Measurements from ENCODE around the gene ISLR.

ISLR gene

DNA sequence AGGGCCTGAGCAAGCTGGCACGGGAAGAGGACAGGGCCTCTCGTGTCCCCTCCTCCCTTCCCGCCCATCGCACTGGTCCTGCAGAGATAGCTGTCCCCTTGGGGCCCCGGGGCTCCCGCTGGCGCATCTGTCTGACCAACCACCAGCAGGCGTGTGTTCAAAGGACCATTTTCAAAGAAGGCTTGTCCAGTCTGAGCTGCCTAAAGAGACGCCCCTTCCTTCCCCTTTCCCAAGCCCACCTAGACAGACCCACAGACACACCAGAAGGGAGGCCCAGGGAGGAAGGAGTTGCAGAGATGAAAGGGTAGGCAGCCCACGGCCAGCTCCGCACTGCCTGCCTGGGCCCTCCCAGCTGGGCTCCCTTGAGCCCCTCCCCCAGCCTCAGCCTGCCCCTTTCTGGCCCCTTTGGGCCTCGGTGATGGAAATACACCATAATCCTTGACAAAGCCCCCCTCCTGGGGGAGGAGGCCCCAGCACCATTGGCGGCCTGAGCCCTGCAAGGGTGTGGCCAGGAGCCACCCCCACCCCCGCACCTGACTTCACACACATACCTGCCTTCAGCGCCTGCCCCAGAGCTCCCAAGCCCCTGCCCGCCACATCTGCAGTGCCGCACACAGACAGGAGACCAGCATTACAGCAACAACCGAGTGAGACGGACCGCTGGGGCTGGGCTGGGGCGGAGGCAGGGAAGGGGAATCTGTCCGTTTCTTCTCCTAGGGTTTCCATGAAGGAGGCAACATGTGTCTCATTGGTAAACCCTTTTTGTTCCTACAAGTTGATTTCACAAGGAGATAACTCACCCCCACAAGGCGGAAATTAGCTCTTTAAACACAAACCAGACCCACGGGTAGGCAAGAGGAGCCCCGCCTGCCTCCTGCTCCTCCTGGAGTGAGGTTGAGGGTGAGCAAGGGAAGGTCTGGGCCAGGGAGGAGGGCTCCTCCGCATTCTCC lies 29.2 kb downstream of the ISLR start, which contains the start of gene STRA6:
Gene STRA6, minus strand, starts transcription at position 336 of the 950 bp plus-strand sequence. CDS start 520 bp downstream, outside the sequence.
- DNase-seq (ENCODE audit: low read depth) = no peak
- no peak within 1 kb of the TSS for H3K4me3 ChIP-seq (ENCODE audit: low read depth, low read length)
- TF ChIP-seq, protein P1, sequence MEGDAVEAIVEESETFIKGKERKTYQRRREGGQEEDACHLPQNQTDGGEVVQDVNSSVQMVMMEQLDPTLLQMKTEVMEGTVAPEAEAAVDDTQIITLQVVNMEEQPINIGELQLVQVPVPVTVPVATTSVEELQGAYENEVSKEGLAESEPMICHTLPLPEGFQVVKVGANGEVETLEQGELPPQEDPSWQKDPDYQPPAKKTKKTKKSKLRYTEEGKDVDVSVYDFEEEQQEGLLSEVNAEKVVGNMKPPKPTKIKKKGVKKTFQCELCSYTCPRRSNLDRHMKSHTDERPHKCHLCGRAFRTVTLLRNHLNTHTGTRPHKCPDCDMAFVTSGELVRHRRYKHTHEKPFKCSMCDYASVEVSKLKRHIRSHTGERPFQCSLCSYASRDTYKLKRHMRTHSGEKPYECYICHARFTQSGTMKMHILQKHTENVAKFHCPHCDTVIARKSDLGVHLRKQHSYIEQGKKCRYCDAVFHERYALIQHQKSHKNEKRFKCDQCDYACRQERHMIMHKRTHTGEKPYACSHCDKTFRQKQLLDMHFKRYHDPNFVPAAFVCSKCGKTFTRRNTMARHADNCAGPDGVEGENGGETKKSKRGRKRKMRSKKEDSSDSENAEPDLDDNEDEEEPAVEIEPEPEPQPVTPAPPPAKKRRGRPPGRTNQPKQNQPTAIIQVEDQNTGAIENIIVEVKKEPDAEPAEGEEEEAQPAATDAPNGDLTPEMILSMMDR (IDR thresholded peaks at IDR 0.05; ENCODE audit: control insufficient read depth, extremely low read depth, insufficient read depth) = no peak

DNA sequence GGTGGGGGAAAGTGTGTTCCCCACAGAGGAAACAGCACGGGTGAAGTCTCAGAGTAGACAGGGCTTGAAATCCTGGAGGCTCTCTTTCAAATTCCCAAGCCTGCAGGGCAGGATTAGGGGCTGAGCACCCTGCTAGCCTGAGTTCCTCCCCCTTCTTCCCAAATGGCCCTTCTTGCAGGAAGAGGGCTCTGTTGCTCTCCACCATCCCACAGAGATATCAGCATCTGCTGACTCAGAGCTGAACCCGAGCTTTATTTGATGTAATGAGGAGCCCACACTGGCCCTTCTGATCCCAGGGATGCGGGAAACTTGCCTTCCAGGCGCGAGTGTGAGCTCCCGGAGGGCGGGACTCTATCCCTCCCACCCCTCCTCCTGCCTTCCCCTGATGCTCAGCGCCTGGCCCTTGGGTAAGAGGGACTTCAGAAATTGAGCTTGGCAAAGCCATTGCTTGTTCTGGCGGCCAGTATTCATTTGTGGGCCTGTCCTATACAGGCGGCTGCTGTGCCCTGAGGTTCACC lies 30.5 kb downstream of the ISLR start:
- no peak for DNase-seq (ENCODE audit: low read depth)
- H3K4me3 ChIP-seq (ENCODE audit: low read depth, low read length) = no peak overlapping the region
- TF ChIP-seq, protein P1 (IDR thresholded peaks at IDR 0.05; ENCODE audit: control insufficient read depth, extremely low read depth, insufficient read depth) = no peak

DNA sequence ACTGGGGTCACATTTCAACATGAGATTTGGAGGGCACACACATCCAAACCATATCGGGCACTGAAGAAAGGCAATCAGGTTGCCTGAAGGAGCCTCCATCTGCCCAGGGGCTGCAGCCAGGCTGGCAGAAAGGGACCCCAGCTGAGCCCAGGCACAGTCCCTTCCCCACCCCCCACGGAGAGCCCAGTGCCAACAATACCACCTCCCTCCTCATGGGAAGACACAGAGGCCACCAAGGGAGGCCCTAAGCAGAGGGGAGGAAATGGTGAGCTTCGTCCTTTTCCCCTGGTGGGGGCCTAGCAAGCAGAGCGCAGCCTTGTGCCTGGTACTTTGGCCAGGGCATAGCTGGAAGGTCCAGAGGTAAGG lies 32.1 kb downstream of the ISLR start:
- TF ChIP-seq, protein P1 (IDR thresholded peaks at IDR 0.05; ENCODE audit: control insufficient read depth, extremely low read depth, insufficient read depth) = no peak
- H3K4me3 ChIP-seq (ENCODE audit: low read depth, low read length) = no peak overlapping the region
- DNase-seq (ENCODE audit: low read depth) = no peak

DNA sequence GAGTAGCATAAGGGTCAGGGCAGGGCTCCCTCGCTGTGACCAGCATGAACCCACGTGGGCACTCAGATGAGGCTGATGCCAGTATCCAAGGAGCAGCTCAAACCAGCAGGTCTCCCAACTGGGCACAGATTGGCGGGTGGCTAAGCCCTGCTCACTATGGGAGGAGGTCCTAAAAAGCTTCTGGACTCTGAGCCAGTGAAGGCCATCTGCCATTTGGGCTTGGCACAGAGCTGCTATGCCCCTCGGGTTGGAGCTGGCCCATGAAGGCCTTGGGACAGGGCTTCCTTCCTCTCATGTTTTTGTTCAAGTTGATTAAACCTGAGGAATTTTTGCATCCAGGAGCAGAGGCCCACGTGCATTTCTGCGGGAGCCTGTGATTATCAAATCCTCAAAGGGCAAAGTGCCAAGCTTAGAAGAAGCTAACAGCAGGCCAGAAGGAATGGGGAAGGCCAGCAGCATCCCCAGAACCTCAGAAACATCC lies 33.3 kb downstream of the ISLR start:
- no peak overlapping the region for H3K4me3 ChIP-seq (ENCODE audit: low read depth, low read length)
- no peak for DNase-seq (ENCODE audit: low read depth)
- TF ChIP-seq, protein P1 (IDR thresholded peaks at IDR 0.05; ENCODE audit: control insufficient read depth, extremely low read depth, insufficient read depth) = no peak

DNA sequence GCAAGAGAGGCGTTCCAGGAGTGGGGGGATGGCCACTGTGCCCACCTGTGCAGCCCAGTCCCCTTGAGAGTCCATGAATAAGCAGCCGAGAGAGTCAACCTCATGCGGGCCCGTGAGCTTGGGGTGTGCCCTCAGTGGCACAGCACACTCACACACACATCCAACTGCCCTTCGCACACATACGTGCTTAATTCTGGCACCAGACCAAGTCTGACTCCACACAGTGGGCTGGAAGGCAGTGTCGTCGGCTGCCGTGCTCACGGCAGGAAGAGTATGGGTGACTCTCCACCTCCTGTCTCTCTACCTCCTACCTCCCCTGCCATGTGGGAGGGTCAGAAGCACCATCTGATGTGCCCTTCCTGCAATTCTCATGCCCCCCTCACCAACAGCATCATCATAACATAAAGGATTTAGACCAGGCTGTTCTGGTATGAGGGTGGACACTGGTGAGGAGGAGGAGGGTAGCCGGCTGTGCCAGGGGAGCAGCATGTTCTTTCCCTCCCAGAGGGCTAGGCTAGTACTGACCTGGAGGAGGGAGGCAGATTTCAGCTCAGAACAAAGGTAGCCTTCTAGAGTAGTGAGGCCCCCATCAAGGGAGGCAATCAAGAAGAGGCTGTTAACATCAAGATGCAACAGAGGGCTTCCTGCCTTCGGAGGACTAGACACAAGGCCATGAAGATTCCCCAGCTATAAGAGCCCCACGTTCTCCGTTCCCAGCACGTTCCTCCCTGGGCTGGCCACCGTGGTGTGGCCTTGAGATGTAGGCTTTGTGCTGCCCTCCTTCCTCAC lies 34.3 kb downstream of the ISLR start:
- DNase-seq (ENCODE audit: low read depth) = no peak
- TF ChIP-seq, protein P1 (IDR thresholded peaks at IDR 0.05; ENCODE audit: control insufficient read depth, extremely low read depth, insufficient read depth) = no peak
- H3K4me3 ChIP-seq (ENCODE audit: low read depth, low read length) = no peak overlapping the region

DNA sequence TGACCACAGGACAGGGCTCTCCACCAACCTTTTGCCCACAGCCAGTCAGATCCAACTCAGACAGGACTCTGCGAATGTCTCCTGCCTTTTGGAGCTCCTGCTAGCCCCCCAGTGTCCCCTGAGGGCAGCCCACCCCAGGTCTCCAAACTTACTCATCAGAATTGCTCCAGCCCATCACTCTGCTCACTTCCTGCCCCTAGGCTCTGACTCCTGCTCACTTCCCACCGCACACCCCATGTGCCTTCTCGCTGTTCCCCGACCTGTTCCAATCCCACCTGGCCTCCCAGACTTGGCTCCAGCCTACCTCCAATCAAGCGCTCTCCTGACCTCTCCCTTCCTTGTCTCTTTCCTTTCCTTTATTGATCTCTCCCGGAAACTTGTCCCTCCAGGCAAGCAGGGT lies 35.0 kb downstream of the ISLR start:
- TF ChIP-seq, protein P1 (IDR thresholded peaks at IDR 0.05; ENCODE audit: control insufficient read depth, extremely low read depth, insufficient read depth) = no peak
- DNase-seq (ENCODE audit: low read depth) = no peak

More for the DNA sequence above, 35.0 kb downstream of the ISLR start:
- H3K4me3 ChIP-seq (ENCODE audit: low read depth, low read length) = no peak overlapping the region
